WTC11 (cell line): ENCODE measurements around the gene GRAMD2A. TPM values are rescaled to one million over a fixed set of nuclear protein-coding genes. Genes with fewer than 3 reads are reported as not detected.

ENCODE experiments used
- ATAC-seq: fragments of 200-7000 bp; cut with Tn5 transposase; 2 replicates; pipeline ENCODE4 v1.10.0; 2021; ENCODE audit warnings: mild to moderate bottlenecking, moderate library complexity
- CTCF ChIA-PET: fragments of 300-600 bp; sonication (Branson Sonifier 250); formaldehyde crosslinking; loops from one replicate; lab custom pipeline; 2021; ENCODE audit warnings: antibody characterized with exemption; lab: Charles Lee
- POLR2A ChIA-PET: fragments of 350-600 bp; sonication (Branson Sonifier 250); formaldehyde crosslinking; loops from one replicate; lab custom pipeline; 2021; ENCODE audit warnings: antibody characterized with exemption; lab: Charles Lee
- DNase-seq: peaks from one replicate; pipeline ENCODE4 v3.0.0; 2021; ENCODE audit warnings: low spot score
- H3K27ac Mint-ChIP-seq: 2 replicates; pipeline ENCODE4 v1.8.0; 2021; ENCODE audit warnings: mixed read lengths
- H3K27me3 Mint-ChIP-seq: 2 replicates; pipeline ENCODE4 v1.8.0; 2021; ENCODE audit warnings: low read depth, mild to moderate bottlenecking, moderate library complexity, mixed read lengths
- H3K36me3 Mint-ChIP-seq: 2 replicates; pipeline ENCODE4 v1.8.0; 2021; ENCODE audit warnings: mixed read lengths
- H3K4me1 Mint-ChIP-seq: 2 replicates; pipeline ENCODE4 v1.8.0; 2022; ENCODE audit warnings: mixed read lengths
- H3K4me3 Mint-ChIP-seq: 2 replicates; pipeline ENCODE4 v1.8.0; 2021; ENCODE audit warnings: mild to moderate bottlenecking, moderate library complexity, mixed read lengths
- H3K9me3 Mint-ChIP-seq: 2 replicates; pipeline ENCODE4 v1.8.0; 2021; ENCODE audit warnings: mixed read lengths
- ARID4B ChIP-seq: sonication (generic); formaldehyde crosslinking; IDR thresholded peaks from 2 replicates; pipeline ENCODE4 v1.8.0; 2023; ENCODE audit warnings: missing genetic modification reagents, mild to moderate bottlenecking, borderline replicate concordance
- ATF1 ChIP-seq: sonication (generic); formaldehyde crosslinking; IDR thresholded peaks from 2 replicates; pipeline ENCODE4 v1.8.1; 2023; ENCODE audit warnings: mild to moderate bottlenecking, moderate library complexity, missing genetic modification reagents
- CBFB ChIP-seq: sonication (generic); formaldehyde crosslinking; IDR thresholded peaks from 2 replicates; pipeline ENCODE4 v1.8.1; 2022; ENCODE audit warnings: mild to moderate bottlenecking, low read depth, missing genetic modification reagents
- E2F1 ChIP-seq: sonication (generic); formaldehyde crosslinking; IDR thresholded peaks from 2 replicates; pipeline ENCODE4 v1.8.0; 2022; ENCODE audit warnings: mild to moderate bottlenecking, missing genetic modification reagents
- EMX1 ChIP-seq: fragments of 250-450 bp; sonication (Bioruptor Pico); IDR thresholded peaks from 2 replicates; pipeline ENCODE4 v1.8.0; 2021; ENCODE audit warnings: mild to moderate bottlenecking
- ETV6 ChIP-seq: sonication (generic); formaldehyde crosslinking; IDR thresholded peaks from 2 replicates; pipeline ENCODE4 v1.8.1; 2022; ENCODE audit warnings: mild to moderate bottlenecking, missing genetic modification reagents
- FOXK1 ChIP-seq: sonication (generic); formaldehyde crosslinking; IDR thresholded peaks from 2 replicates; pipeline ENCODE4 v1.8.0; 2022; ENCODE audit warnings: mild to moderate bottlenecking, moderate library complexity, missing genetic modification reagents
- FOXP4 ChIP-seq: sonication (generic); formaldehyde crosslinking; IDR thresholded peaks from 2 replicates; pipeline ENCODE4 v1.8.0; 2022; ENCODE audit warnings: mild to moderate bottlenecking, missing genetic modification reagents
- GTF2I ChIP-seq: fragments of 250-450 bp; sonication (Bioruptor Pico); conservative IDR thresholded peaks from 2 replicates; pipeline ENCODE4 v1.4.0; 2021; ENCODE audit warnings: mild to moderate bottlenecking
- IRF1 ChIP-seq: sonication (generic); formaldehyde crosslinking; IDR thresholded peaks from 2 replicates; pipeline ENCODE4 v1.8.0; 2023; ENCODE audit warnings: missing genetic modification reagents
- IRF2 ChIP-seq: sonication (generic); formaldehyde crosslinking; IDR thresholded peaks from 2 replicates; pipeline ENCODE4 v1.8.0; 2022; ENCODE audit warnings: low read depth, missing genetic modification reagents, borderline replicate concordance
- MAX ChIP-seq: sonication (generic); formaldehyde crosslinking; IDR thresholded peaks from 2 replicates; pipeline ENCODE4 v1.8.0; 2022; ENCODE audit warnings: mild to moderate bottlenecking, missing genetic modification reagents
- NR2C2 ChIP-seq: sonication (generic); formaldehyde crosslinking; IDR thresholded peaks from 2 replicates; pipeline ENCODE4 v1.8.0; 2022; ENCODE audit warnings: mild to moderate bottlenecking, missing genetic modification reagents
- NR3C1 ChIP-seq: sonication (generic); formaldehyde crosslinking; conservative IDR thresholded peaks from 2 replicates; pipeline ENCODE4 v1.8.1; 2023; ENCODE audit warnings: low read depth, mild to moderate bottlenecking, missing genetic modification reagents
- PRDM15 ChIP-seq: sonication (generic); formaldehyde crosslinking; IDR thresholded peaks from 2 replicates; pipeline ENCODE4 v1.8.0; 2022; ENCODE audit warnings: missing genetic modification reagents
- SMAD3 ChIP-seq: sonication (generic); formaldehyde crosslinking; IDR thresholded peaks from 2 replicates; pipeline ENCODE4 v1.8.0; 2022; ENCODE audit warnings: missing genetic modification reagents, mild to moderate bottlenecking, borderline replicate concordance
- SP1 ChIP-seq: sonication (generic); formaldehyde crosslinking; conservative IDR thresholded peaks from 2 replicates; pipeline ENCODE4 v1.8.1; 2022; ENCODE audit warnings: missing genetic modification reagents
- TEAD1 ChIP-seq: sonication (generic); formaldehyde crosslinking; IDR thresholded peaks from 2 replicates; pipeline ENCODE4 v1.8.0; 2022; ENCODE audit warnings: mild to moderate bottlenecking, missing genetic modification reagents
- TP53 ChIP-seq: sonication (generic); formaldehyde crosslinking; IDR thresholded peaks from 2 replicates; pipeline ENCODE4 v1.8.1; 2023; ENCODE audit warnings: mild to moderate bottlenecking, missing genetic modification reagents
- ZNF121 ChIP-seq: sonication (generic); formaldehyde crosslinking; IDR thresholded peaks from 2 replicates; pipeline ENCODE4 v1.8.0; 2023; ENCODE audit warnings: missing genetic modification reagents
- ZNF232 ChIP-seq: sonication (generic); formaldehyde crosslinking; IDR thresholded peaks from 2 replicates; pipeline ENCODE4 v1.8.0; 2022; ENCODE audit warnings: mild to moderate bottlenecking, missing genetic modification reagents
- ZNF263 ChIP-seq: sonication (generic); formaldehyde crosslinking; IDR thresholded peaks from 2 replicates; pipeline ENCODE4 v1.8.1; 2022; ENCODE audit warnings: low read depth, mild to moderate bottlenecking, moderate library complexity, missing genetic modification reagents
- total RNA-seq: library from RNA; stranded (reverse); gene quantifications from 3 replicates; pipeline ENCODE4 v1.2.3, GENCODE V29; 2021
- TF ChIP-seq, protein P1 (sequence below): fragments of 250-450 bp; sonication (Bioruptor Pico); IDR thresholded peaks from 2 replicates; pipeline ENCODE4 v1.9.0; 2021; ENCODE audit warnings: mild to moderate bottlenecking

GRAMD2A gene
- total RNA-seq, 1 experiment from 2014 or later, result 1.9 TPM

GRCh38 chr15:72117486-72118016, 80.0 kb downstream of the GRAMD2A start:
- ATAC-seq (peak; percentile 76), DNase-seq (peak; percentile 84)
- Mint-ChIP-seq H3K4me3 (peak overlapping the region; percentile 89), H3K27ac (no peak overlapping the region), H3K4me1 (peaks cover 34% of the 10 kb centered on the region), H3K27me3 (no peaks in the 10 kb centered on the region), H3K36me3 (no peaks in the 10 kb centered on the region), H3K9me3 (no peaks in the 10 kb centered on the region)
- POLR2A ChIA-PET, result interaction anchor here (0.5 kb wide), 1 partner anchor 189 kb away, joined by 3 read pairs; no protein-coding TSS in a partner anchor
- CTCF ChIA-PET, result interaction anchor here (0.5 to 2.5 kb wide), 5 partner anchors 24 to 374 kb away, joined by 3 to 7 read pairs (median 3); no protein-coding TSS in a partner anchor
- TF ChIP-seq TP53 (CRISPR knock-in tag), result 0 out of 2 replicates have a peak, but pooled peaks have one; percentile 72
- TF ChIP-seq GTF2I (CRISPR knock-in tag), result no peak
- TF ChIP-seq ZNF121 (CRISPR knock-in tag), result no peak
- TF ChIP-seq ZNF232 (CRISPR knock-in tag), result peak; percentile 31; the same call in 1 of the 2 replicates
- no peak; the same call in 1 of the 2 replicates for TF ChIP-seq FOXP4
- peak; percentile 57; the same call in 1 of the 2 replicates for TF ChIP-seq ARID4B (CRISPR knock-in tag)
- TF ChIP-seq CBFB (CRISPR knock-in tag), result peak; percentile 71; the same call in 1 of the 2 replicates
- no peak for TF ChIP-seq ZNF263 (CRISPR knock-in tag)
- 0 out of 2 replicates have a peak, but pooled peaks have one; percentile 44 for TF ChIP-seq FOXK1
- no peak for TF ChIP-seq SP1 (CRISPR knock-in tag)
- TF ChIP-seq ATF1 (CRISPR knock-in tag), result no peak
- no peak for TF ChIP-seq E2F1 (CRISPR knock-in tag)
- TF ChIP-seq, protein P1, sequence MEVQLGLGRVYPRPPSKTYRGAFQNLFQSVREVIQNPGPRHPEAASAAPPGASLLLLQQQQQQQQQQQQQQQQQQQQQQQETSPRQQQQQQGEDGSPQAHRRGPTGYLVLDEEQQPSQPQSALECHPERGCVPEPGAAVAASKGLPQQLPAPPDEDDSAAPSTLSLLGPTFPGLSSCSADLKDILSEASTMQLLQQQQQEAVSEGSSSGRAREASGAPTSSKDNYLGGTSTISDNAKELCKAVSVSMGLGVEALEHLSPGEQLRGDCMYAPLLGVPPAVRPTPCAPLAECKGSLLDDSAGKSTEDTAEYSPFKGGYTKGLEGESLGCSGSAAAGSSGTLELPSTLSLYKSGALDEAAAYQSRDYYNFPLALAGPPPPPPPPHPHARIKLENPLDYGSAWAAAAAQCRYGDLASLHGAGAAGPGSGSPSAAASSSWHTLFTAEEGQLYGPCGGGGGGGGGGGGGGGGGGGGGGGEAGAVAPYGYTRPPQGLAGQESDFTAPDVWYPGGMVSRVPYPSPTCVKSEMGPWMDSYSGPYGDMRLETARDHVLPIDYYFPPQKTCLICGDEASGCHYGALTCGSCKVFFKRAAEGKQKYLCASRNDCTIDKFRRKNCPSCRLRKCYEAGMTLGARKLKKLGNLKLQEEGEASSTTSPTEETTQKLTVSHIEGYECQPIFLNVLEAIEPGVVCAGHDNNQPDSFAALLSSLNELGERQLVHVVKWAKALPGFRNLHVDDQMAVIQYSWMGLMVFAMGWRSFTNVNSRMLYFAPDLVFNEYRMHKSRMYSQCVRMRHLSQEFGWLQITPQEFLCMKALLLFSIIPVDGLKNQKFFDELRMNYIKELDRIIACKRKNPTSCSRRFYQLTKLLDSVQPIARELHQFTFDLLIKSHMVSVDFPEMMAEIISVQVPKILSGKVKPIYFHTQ (CRISPR knock-in tag), result no peak
- TF ChIP-seq NR2C2 (CRISPR knock-in tag), result no peak
- 0 out of 2 replicates have a peak, but pooled peaks have one; percentile 25 for TF ChIP-seq IRF1 (CRISPR knock-in tag)
- peak; percentile 71; the same call in 1 of the 2 replicates for TF ChIP-seq ETV6
- no peak for TF ChIP-seq IRF2
- TF ChIP-seq MAX (CRISPR knock-in tag), result peak; percentile 48; the same call in 1 of the 2 replicates
- TF ChIP-seq SMAD3 (CRISPR knock-in tag), result 0 out of 2 replicates have a peak, but pooled peaks have one; percentile 38
- TF ChIP-seq TEAD1 (CRISPR knock-in tag), result no peak
- TF ChIP-seq PRDM15, result no peak
- no peak for TF ChIP-seq EMX1 (CRISPR knock-in tag)
- TF ChIP-seq NR3C1, result 0 out of 2 replicates have a peak, but pooled peaks have one; percentile 57
